Measurements from ENCODE around the gene EFNA2. TPM values are rescaled to one million over a fixed set of nuclear protein-coding genes. Genes with fewer than 3 reads are reported as not detected.
A peak's percentile ranks its signal among the peaks of the same experiment; 100 is the strongest.
"Not testable (repeated sequence)": the region's sequence is repeated elsewhere in the genome, so short reads cannot be mapped to it uniquely, and the experiment has no call there.

Gene EFNA2
- total RNA-seq, 3 donors from 2014 or later = not detected

GRCh38 chr19:1312767-1313694 lies 27.4 kb downstream of the EFNA2 start:
- Mint-ChIP-seq H3K9me3 (no peaks in the 10 kb centered on the region), H3K27me3 (ENCODE audit: low read depth) (peaks cover 30% of the 10 kb centered on the region), H3K4me1 (ENCODE audit: low read depth) (no peaks in the 10 kb centered on the region), H3K4me3 (no peak overlapping the region), H3K36me3 (ENCODE audit: insufficient read depth) (no peaks in the 10 kb centered on the region)
- ATAC-seq (no peak), DNase-seq (no peak)

GRCh38 chr19:1313695-1314613 lies 28.3 kb downstream of the EFNA2 start:
- Mint-ChIP-seq H3K4me1 (ENCODE audit: low read depth) (no peaks in the 10 kb centered on the region), H3K36me3 (ENCODE audit: insufficient read depth) (no peaks in the 10 kb centered on the region), H3K27me3 (ENCODE audit: low read depth) (peaks cover 36% of the 10 kb centered on the region), H3K9me3 (no peaks in the 10 kb centered on the region), H3K4me3 (no peak overlapping the region)
- no peak for ATAC-seq
- DNase-seq = no peak

- Mint-ChIP-seq H3K4me3 (no peak overlapping the region), H3K9me3 (no peaks in the 10 kb centered on the region), H3K36me3 (ENCODE audit: insufficient read depth) (no peaks in the 10 kb centered on the region), H3K27me3 (ENCODE audit: low read depth) (peaks cover 45% of the 10 kb centered on the region), H3K4me1 (ENCODE audit: low read depth) (no peaks in the 10 kb centered on the region)
- DNase-seq = no peak
- peak; percentile 58 to 63 for ATAC-seq
Measured at GRCh38 chr19:1315470-1316166, 29.9 kb downstream of the EFNA2 start.

GRCh38 chr19:1316466-1316865 lies 30.8 kb downstream of the EFNA2 start:
- H3K4me1 Mint-ChIP-seq (ENCODE audit: low read depth) = no peaks in the 10 kb centered on the region
- peaks cover 47% of the 10 kb centered on the region for H3K27me3 Mint-ChIP-seq (ENCODE audit: low read depth)
- no peak overlapping the region for H3K4me3 Mint-ChIP-seq

GRCh38 chr19:1317274-1318003 lies 31.8 kb downstream of the EFNA2 start:
- Mint-ChIP-seq H3K27me3 (ENCODE audit: low read depth) (peaks cover 49% of the 10 kb centered on the region), H3K9me3 (no peaks in the 10 kb centered on the region), H3K4me1 (ENCODE audit: low read depth) (no peaks in the 10 kb centered on the region), H3K4me3 (no peak overlapping the region), H3K36me3 (ENCODE audit: insufficient read depth) (no peaks in the 10 kb centered on the region)
- DNase-seq (no peak), ATAC-seq (no peak)

More at GRCh38 chr19:1316466-1316865, 30.8 kb downstream of the EFNA2 start:
- Mint-ChIP-seq H3K9me3 (no peaks in the 10 kb centered on the region), H3K36me3 (ENCODE audit: insufficient read depth) (no peaks in the 10 kb centered on the region)
- DNase-seq (no peak), ATAC-seq (no peak)

- no peak for DNase-seq
- no peaks in the 10 kb centered on the region for H3K9me3 Mint-ChIP-seq
- no peak for ATAC-seq
- H3K36me3 Mint-ChIP-seq (ENCODE audit: insufficient read depth) = no peaks in the 10 kb centered on the region
- H3K4me3 Mint-ChIP-seq = no peak overlapping the region
- peaks cover 56% of the 10 kb centered on the region for H3K27me3 Mint-ChIP-seq (ENCODE audit: low read depth)
- no peaks in the 10 kb centered on the region for H3K4me1 Mint-ChIP-seq (ENCODE audit: low read depth)
Measured at GRCh38 chr19:1318678-1319471, 33.2 kb downstream of the EFNA2 start.

GRCh38 chr19:1320282-1320650 lies 34.6 kb downstream of the EFNA2 start:
- not testable (repeated sequence) for H3K4me3 Mint-ChIP-seq; ATAC-seq; H3K9me3 Mint-ChIP-seq; H3K36me3 Mint-ChIP-seq (ENCODE audit: insufficient read depth); H3K4me1 Mint-ChIP-seq (ENCODE audit: low read depth); DNase-seq
- H3K27me3 Mint-ChIP-seq (ENCODE audit: low read depth) = peaks cover 60% of the 10 kb centered on the region

DNA sequence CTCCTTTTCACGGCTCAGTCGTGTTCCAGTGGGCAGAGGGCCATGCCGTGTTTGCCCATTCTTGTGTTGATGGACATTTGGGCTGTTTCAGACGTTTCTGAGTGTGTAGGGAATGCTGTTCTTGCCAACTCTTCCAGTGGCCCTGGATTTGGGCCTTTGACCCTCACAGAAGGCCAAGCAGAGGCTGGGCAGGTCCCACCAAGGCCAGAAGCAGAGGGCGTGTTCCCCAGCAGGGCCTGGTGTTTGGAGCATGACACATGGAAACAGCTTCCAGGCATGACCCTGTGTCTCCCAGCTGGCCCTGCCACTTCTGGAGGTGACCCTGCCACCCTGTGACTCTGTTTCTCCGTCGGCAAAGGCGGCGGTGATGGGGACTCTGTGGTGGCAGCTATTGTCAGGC lies 35.9 kb downstream of the EFNA2 start:
- Mint-ChIP-seq H3K9me3 (no peaks in the 10 kb centered on the region), H3K4me1 (ENCODE audit: low read depth) (no peaks in the 10 kb centered on the region), H3K36me3 (ENCODE audit: insufficient read depth) (no peaks in the 10 kb centered on the region)

GRCh38 chr19:1322198-1322981 lies 36.7 kb downstream of the EFNA2 start:
- DNase-seq (no peak), ATAC-seq (no peak)
- no peak overlapping the region for H3K4me3 Mint-ChIP-seq
- H3K4me1 Mint-ChIP-seq (ENCODE audit: low read depth) = no peaks in the 10 kb centered on the region
- H3K27me3 Mint-ChIP-seq (ENCODE audit: low read depth) = peaks cover 49% of the 10 kb centered on the region
- H3K36me3 Mint-ChIP-seq (ENCODE audit: insufficient read depth) = no peaks in the 10 kb centered on the region
- H3K9me3 Mint-ChIP-seq = no peaks in the 10 kb centered on the region

More for the DNA sequence above, 35.9 kb downstream of the EFNA2 start:
- Mint-ChIP-seq H3K27me3 (ENCODE audit: low read depth) (peaks cover 56% of the 10 kb centered on the region), H3K4me3 (no peak overlapping the region)
- no peak for DNase-seq
- no peak for ATAC-seq

GRCh38 chr19:1324249-1324805 lies 38.7 kb downstream of the EFNA2 start:
- Mint-ChIP-seq H3K4me1 (ENCODE audit: low read depth) (no peaks in the 10 kb centered on the region), H3K4me3 (no peak overlapping the region), H3K9me3 (no peaks in the 10 kb centered on the region), H3K36me3 (ENCODE audit: insufficient read depth) (no peaks in the 10 kb centered on the region), H3K27me3 (ENCODE audit: low read depth) (peaks cover 33% of the 10 kb centered on the region)
- DNase-seq = no peak
- ATAC-seq = no peak

GRCh38 chr19:1324806-1325567 lies 39.3 kb downstream of the EFNA2 start:
- DNase-seq (peak; percentile 25), ATAC-seq (peak; percentile 57 to 59)
- H3K27me3 Mint-ChIP-seq (ENCODE audit: low read depth) = peaks cover 29% of the 10 kb centered on the region
- H3K9me3 Mint-ChIP-seq = no peaks in the 10 kb centered on the region
- no peaks in the 10 kb centered on the region for H3K4me1 Mint-ChIP-seq (ENCODE audit: low read depth)
- H3K4me3 Mint-ChIP-seq = no peak overlapping the region
- no peaks in the 10 kb centered on the region for H3K36me3 Mint-ChIP-seq (ENCODE audit: insufficient read depth)
